Measurements from ENCODE around the gene SAMD7.

SAMD7 gene

GRCh38 chr3:169966428-169966950 lies 55.1 kb downstream of the SAMD7 start, which contains the start of gene SEC62 (continued):
- no peak for TF ChIP-seq ZNF214 (tag by site-specific recombination; IDR thresholded peaks at IDR 0.05; ENCODE audit: borderline replicate concordance)
- no peak for TF ChIP-seq ZNF513 (tag by site-specific recombination; IDR thresholded peaks at IDR 0.05)
- TF ChIP-seq HOXD13 (CRISPR knock-in tag; IDR thresholded peaks at IDR 0.05; ENCODE audit: borderline replicate concordance): no peak
- TF ChIP-seq IKZF3 (tag by site-specific recombination; IDR thresholded peaks at IDR 0.05): peak; percentile 95
- TF ChIP-seq ZNF701 (tag by site-specific recombination; IDR thresholded peaks at IDR 0.05): no peak
- TF ChIP-seq SP2 (tag by site-specific recombination; IDR thresholded peaks at IDR 0.05): peak; percentile 53
- TF ChIP-seq ZNF37A (tag by site-specific recombination; IDR thresholded peaks at IDR 0.05): no peak
- no peak for TF ChIP-seq ZNF707 (tag by site-specific recombination; IDR thresholded peaks at IDR 0.05)
- peak; percentile 75; the same call in 1 of the 2 replicates for TF ChIP-seq ATF2 (tag by site-specific recombination; IDR thresholded peaks at IDR 0.05; ENCODE audit: low read depth)
- TF ChIP-seq ZNF391 (tag by site-specific recombination; IDR thresholded peaks at IDR 0.05; ENCODE audit: borderline replicate concordance, low read depth): 0 out of 2 replicates have a peak, but pooled peaks have one; percentile 33
- TF ChIP-seq GLIS2 (tag by site-specific recombination; IDR thresholded peaks at IDR 0.05): no peak
- TF ChIP-seq ZNF341 (tag by site-specific recombination; IDR thresholded peaks at IDR 0.05; ENCODE audit: low read depth): peak; percentile 95
- TF ChIP-seq ZNF558 (tag by site-specific recombination; IDR thresholded peaks at IDR 0.05): 0 out of 2 replicates have a peak, but pooled peaks have one; percentile 11
- no peak for TF ChIP-seq WT1 (tag by site-specific recombination; IDR thresholded peaks at IDR 0.05)
- TF ChIP-seq ZNF639 (tag by site-specific recombination; IDR thresholded peaks at IDR 0.05): no peak
- TF ChIP-seq PRDM2 (tag by site-specific recombination; IDR thresholded peaks at IDR 0.05; ENCODE audit: borderline replicate concordance): no peak
- TF ChIP-seq ZNF274 (IDR thresholded peaks at IDR 0.05; ENCODE audit: low read length): no peak
- TF ChIP-seq ZNF274 (tag by site-specific recombination; IDR thresholded peaks at IDR 0.05; ENCODE audit: borderline replicate concordance): no peak
- TF ChIP-seq ZNF501 (tag by site-specific recombination; IDR thresholded peaks at IDR 0.05): peak; percentile 57; the same call in 1 of the 2 replicates
- peak; percentile 71 for TF ChIP-seq EGR2 (tag by site-specific recombination; IDR thresholded peaks at IDR 0.05; ENCODE audit: low read depth)
- TF ChIP-seq ZNF112 (tag by site-specific recombination; IDR thresholded peaks at IDR 0.05): no peak
- no peak for TF ChIP-seq ZNF623 (tag by site-specific recombination; IDR thresholded peaks at IDR 0.05)
- no peak for TF ChIP-seq ZNF670 (tag by site-specific recombination; IDR thresholded peaks at IDR 0.05; ENCODE audit: low read depth)
- TF ChIP-seq ZNF624 (tag by site-specific recombination; IDR thresholded peaks at IDR 0.05): no peak
- no peak for TF ChIP-seq GLI4 (tag by site-specific recombination; IDR thresholded peaks at IDR 0.05)
- TF ChIP-seq ZNF335 (tag by site-specific recombination; conservative IDR thresholded peaks at IDR 0.05): peak; percentile 68
- peak; percentile 83 for TF ChIP-seq ZFHX2 (tag by site-specific recombination; conservative IDR thresholded peaks at IDR 0.05)
- 0 out of 2 replicates have a peak, but pooled peaks have one; percentile 31 for TF ChIP-seq ZNF449 (tag by site-specific recombination; IDR thresholded peaks at IDR 0.05)
- TF ChIP-seq ZNF426 (tag by site-specific recombination; IDR thresholded peaks at IDR 0.05): no peak

Measured in HEK293 (cell line).